HepG2 (cell line): Measurements from ENCODE around the gene NBPF1. TPM values are rescaled to one million over a fixed set of nuclear protein-coding genes. Genes with fewer than 3 reads are reported as not detected.

Experiments
- AHR ChIP-seq: IDR thresholded peaks from 2 replicates; pipeline ENCODE4 v1.6.1; 2018; ENCODE audit warnings: missing genetic modification reagents, missing compliant biosample characterization
- ARNTL ChIP-seq: sonication (generic); formaldehyde crosslinking; IDR thresholded peaks from 2 replicates; pipeline ENCODE4 v1.4.0; 2020; ENCODE audit warnings: mild to moderate bottlenecking, missing genetic modification reagents
- ELF1 ChIP-seq: sonication (generic); formaldehyde crosslinking; IDR thresholded peaks from 2 replicates; pipeline ENCODE4 v1.4.0; 2020; ENCODE audit warnings: missing genetic modification reagents
- FUBP1 ChIP-seq: sonication (generic); formaldehyde crosslinking; IDR thresholded peaks from 2 replicates; pipeline ENCODE4 v1.5.1; 2020; ENCODE audit warnings: missing genetic modification reagents, mild to moderate bottlenecking, borderline replicate concordance
- GPBP1L1 ChIP-seq: sonication (generic); formaldehyde crosslinking; IDR thresholded peaks from 2 replicates; pipeline ENCODE4 v1.5.0; 2020; ENCODE audit warnings: mild to moderate bottlenecking, missing genetic modification reagents
- JARID2 ChIP-seq: sonication (generic); formaldehyde crosslinking; IDR thresholded peaks from 2 replicates; pipeline ENCODE4 v1.8.1; 2023; ENCODE audit warnings: missing genetic modification reagents, inconsistent platforms; ENCODE audit not compliant: insufficient replicate concordance
- KLF12 ChIP-seq: sonication (generic); formaldehyde crosslinking; IDR thresholded peaks from 2 replicates; pipeline ENCODE4 v1.4.0; 2020; ENCODE audit warnings: missing genetic modification reagents, borderline replicate concordance
- KLF13 ChIP-seq: sonication (generic); formaldehyde crosslinking; IDR thresholded peaks from 2 replicates; pipeline ENCODE4 v1.4.0; 2020; ENCODE audit warnings: mild to moderate bottlenecking, missing genetic modification reagents
- MBD4 ChIP-seq: IDR thresholded peaks from 2 replicates; pipeline ENCODE4 v1.6.1; 2012; ENCODE audit warnings: low read length, inconsistent platforms, borderline replicate concordance
- NCOR1 ChIP-seq: fragments of 200-600 bp; sonication (generic); IDR thresholded peaks from 2 replicates; pipeline ENCODE4 v1.7.0; 2017; ENCODE audit warnings: antibody characterized with exemption, low read length, borderline replicate concordance
- POLR2AphosphoS5 ChIP-seq: IDR thresholded peaks from 2 replicates; pipeline ENCODE4 v1.6.1; 2012; ENCODE audit warnings: low read depth, low read length
- POLR2G ChIP-seq: fragments of 200-400 bp; formaldehyde crosslinking; IDR thresholded peaks from 2 replicates; pipeline ENCODE4 v1.6.1; 2018; ENCODE audit warnings: mild to moderate bottlenecking, low read depth, low read length, moderate library complexity
- SOX13 ChIP-seq, 3 experiments: fragments of 450-650 bp in 1 of 3; sonication (generic) in 1 of 3; formaldehyde crosslinking in 1 of 3; IDR thresholded peaks in 2 of 3; conservative IDR thresholded peaks in 1 of 3; 2 replicates each; pipeline versions ENCODE4 v1.5.0 to v1.6.1; 2016 to 2020; ENCODE audit warnings: antibody characterized with exemption in 1 of 3, mild to moderate bottlenecking in 1 of 3, missing compliant biosample characterization in 1 of 3, missing genetic modification reagents in 1 of 3, moderate library complexity in 1 of 3
- TAF1 ChIP-seq: sonication (generic); formaldehyde crosslinking; IDR thresholded peaks from 2 replicates; pipeline ENCODE4 v1.4.0; 2020; ENCODE audit warnings: missing genetic modification reagents
- TCF7 ChIP-seq: sonication (generic); IDR thresholded peaks from 2 replicates; pipeline ENCODE4 v1.6.1; 2016; ENCODE audit warnings: antibody characterized with exemption, low read depth
- TRAFD1 ChIP-seq: sonication (generic); formaldehyde crosslinking; IDR thresholded peaks from 2 replicates; pipeline ENCODE4 v1.5.1; 2020; ENCODE audit warnings: missing genetic modification reagents, mild to moderate bottlenecking, borderline replicate concordance
- ZNF18 ChIP-seq: sonication (generic); formaldehyde crosslinking; IDR thresholded peaks from 2 replicates; pipeline ENCODE4 v1.8.0; 2022; ENCODE audit warnings: mild to moderate bottlenecking, missing genetic modification reagents; ENCODE audit not compliant: insufficient replicate concordance
- ZNF225 ChIP-seq: sonication (generic); formaldehyde crosslinking; IDR thresholded peaks from 2 replicates; pipeline ENCODE4 v1.4.0; 2020; ENCODE audit warnings: mild to moderate bottlenecking, missing genetic modification reagents
- ZNF530 ChIP-seq: sonication (generic); formaldehyde crosslinking; IDR thresholded peaks from 2 replicates; pipeline ENCODE4 v1.5.0; 2020; ENCODE audit warnings: low read depth, mild to moderate bottlenecking, missing genetic modification reagents
- ZNF616 ChIP-seq: sonication (generic); formaldehyde crosslinking; IDR thresholded peaks from 2 replicates; pipeline ENCODE4 v1.5.0; 2020; ENCODE audit warnings: low read depth, mild to moderate bottlenecking, missing genetic modification reagents
- ZNF7 ChIP-seq: IDR thresholded peaks from 2 replicates; pipeline ENCODE4 v1.6.1; 2016; ENCODE audit warnings: missing biosample characterization, missing genetic modification reagents
- ZNF747 ChIP-seq: sonication (generic); formaldehyde crosslinking; IDR thresholded peaks from 2 replicates; pipeline ENCODE4 v1.8.1; 2023; ENCODE audit warnings: missing genetic modification reagents, mild to moderate bottlenecking, borderline replicate concordance
- polyA plus RNA-seq, 8 experiments: library from polyadenylated mRNA; depleted of rRNA in 3 of 8; stranded (reverse) in 7 of 8; unstranded in 1 of 8; fragments of >200 nt; fragmentation: Illumina TruSeq in 4 of 8; extraction: Trizol in 4 of 8; gene quantifications; 2 replicates each; pipeline versions ENCODE4 v1.2.1 to v1.2.3, GENCODE V29; 2011 to 2016; ENCODE audit warnings: low read depth in 4 of 8, missing spikeins in 1 of 8, mixed read lengths in 1 of 8; ENCODE audit not compliant: insufficient read depth in 1 of 8
- total RNA-seq, 5 experiments: library from RNA; depleted of rRNA; stranded (reverse); fragments of >200 nt; fragmentation: Illumina TruSeq; extraction: Trizol; gene quantifications; 2 replicates each; pipeline ENCODE4 v1.2.3, GENCODE V29; 2016; ENCODE audit warnings: low read depth in 1 of 5

NBPF1 gene
- total and polyA plus RNA-seq, 2 of the 13 experiments (the other 11 are each of a cell fraction or from before 2014, with no cell fraction given), result 30.3 to 35.6 TPM

- no peak for TF ChIP-seq ZNF18 (CRISPR knock-in tag)
- TF ChIP-seq MBD4, result no peak
- peak; percentile 94 for TF ChIP-seq AHR
- TF ChIP-seq TCF7, result no peak
- peak; percentile 97 for TF ChIP-seq POLR2AphosphoS5
- peak; percentile 95 for TF ChIP-seq TRAFD1 (CRISPR knock-in tag)
- no peak for TF ChIP-seq FUBP1 (CRISPR knock-in tag)
- peak; percentile 100 for TF ChIP-seq ZNF747 (CRISPR knock-in tag)
- TF ChIP-seq POLR2G, result peak; percentile 98
- peak; percentile 63 for TF ChIP-seq ELF1
- TF ChIP-seq ARNTL, result peak; percentile 90; the same call in 1 of the 2 replicates
- peak; percentile 97 for TF ChIP-seq ZNF616 (CRISPR knock-in tag)
- peak; percentile 100 for TF ChIP-seq ZNF225 (CRISPR knock-in tag)
- peak; percentile 98 for TF ChIP-seq JARID2 (CRISPR knock-in tag)
- no peak for TF ChIP-seq GPBP1L1 (CRISPR knock-in tag)
- TF ChIP-seq SOX13 (IDR thresholded peaks at IDR 0.05), result no peak
- peak; percentile 67; a peak in 3 of 4 replicates for TF ChIP-seq SOX13 (CRISPR knock-in tag; conservative IDR thresholded peaks at IDR 0.05 in 1 of 2, IDR thresholded peaks at IDR 0.05 in 1 of 2)
- TF ChIP-seq KLF12, result peak; percentile 97
- TF ChIP-seq ZNF7, result peak; percentile 55
- TF ChIP-seq NCOR1, result no peak; the same call in 1 of the 2 replicates
- TF ChIP-seq KLF13 (CRISPR knock-in tag), result peak; percentile 97
- no peak for TF ChIP-seq ZNF530 (CRISPR knock-in tag)
- TF ChIP-seq TAF1 (CRISPR knock-in tag), result peak; percentile 98
These were observed at the start of gene NBPF1 (continued) for GRCh38 chr1:16613185-16614147.
